ENCODE measurements around the gene GET4.
A peak's percentile ranks its signal among the peaks of the same experiment; 100 is the strongest.
"Not testable (repeated sequence)": the region's sequence is repeated elsewhere in the genome, so short reads cannot be mapped to it uniquely, and the experiment has no call there.

GET4 gene

GRCh38 chr7:868189-868486, 8.2 kb upstream of the GET4 start:
- no peak for DNase-seq (ENCODE audit: low read depth)
- TF ChIP-seq CTCF (IDR thresholded peaks at IDR 0.05; ENCODE audit: low read depth, low read length, missing control alignments), result no peak
- no peak overlapping the region for H3K4me3 ChIP-seq (ENCODE audit: low read depth, low read length)

- H3K4me3 ChIP-seq (ENCODE audit: low read depth, low read length), result no peak overlapping the region
- no peak for DNase-seq (ENCODE audit: low read depth)
- no peak for TF ChIP-seq CTCF (IDR thresholded peaks at IDR 0.05; ENCODE audit: low read depth, low read length, missing control alignments)
These were observed 7.0 kb upstream of the GET4 start for GRCh38 chr7:869348-869747.

GRCh38 chr7:871900-872537, 4.3 kb upstream of the GET4 start:
- no peak for TF ChIP-seq CTCF (IDR thresholded peaks at IDR 0.05; ENCODE audit: low read depth, low read length, missing control alignments)
- DNase-seq (ENCODE audit: low read depth), result no peak
- no peak overlapping the region for H3K4me3 ChIP-seq (ENCODE audit: low read depth, low read length)

GRCh38 chr7:872685-873084, 3.7 kb upstream of the GET4 start:
- H3K4me3 ChIP-seq (ENCODE audit: low read depth, low read length); DNase-seq (ENCODE audit: low read depth): not testable (repeated sequence)

GRCh38 chr7:873367-874002, 2.9 kb upstream of the GET4 start:
- H3K4me3 ChIP-seq (ENCODE audit: low read depth, low read length), result no peak overlapping the region
- DNase-seq (ENCODE audit: low read depth), result peak; percentile 49
- peak; percentile 98 for TF ChIP-seq CTCF (IDR thresholded peaks at IDR 0.05; ENCODE audit: low read depth, low read length, missing control alignments)

- no peak overlapping the region for H3K4me3 ChIP-seq (ENCODE audit: low read depth, low read length)
- DNase-seq (ENCODE audit: low read depth), result no peak
- no peak for TF ChIP-seq CTCF (IDR thresholded peaks at IDR 0.05; ENCODE audit: low read depth, low read length, missing control alignments)
These were observed 2.2 kb upstream of the GET4 start for GRCh38 chr7:874031-874749.

GRCh38 chr7:875051-875450, 1.3 kb upstream of the GET4 start:
- no peak for DNase-seq (ENCODE audit: low read depth)
- no peak overlapping the region for H3K4me3 ChIP-seq (ENCODE audit: low read depth, low read length)
- TF ChIP-seq CTCF (IDR thresholded peaks at IDR 0.05; ENCODE audit: low read depth, low read length, missing control alignments), result no peak
